IMR-90 (cell line): ENCODE results near the gene FAM25A. TPM values are rescaled to one million over a fixed set of nuclear protein-coding genes. Genes with fewer than 3 reads are reported as not detected.

ENCODE experiments used
- ATAC-seq: fragments of 200-7000 bp; cut with Tn5 transposase; 2 replicates; pipeline ENCODE4 v1.9.1; 2020; ENCODE audit warnings: low read depth, mild to moderate bottlenecking, moderate library complexity
- BruUV-seq: library from RNA; stranded (reverse); fragments of 400-500 nt; replicated peaks from 2 replicates; lab custom pipeline; 2021; lab: Mats Ljungman, UMichigan
- CTCF ChIA-PET: fragments of 300-600 bp; formaldehyde crosslinking; extraction: SDS; loops from one replicate; lab custom pipeline; 2021; ENCODE audit warnings: antibody characterized with exemption; lab: Yijun Ruan, JAX
- POLR2A ChIA-PET: fragments of 300-600 bp; sonication (Branson Sonifier 250); formaldehyde crosslinking; loops from one replicate; lab custom pipeline; 2022; ENCODE audit warnings: antibody characterized with exemption; ENCODE audit not compliant: unreplicated experiment; lab: Charles Lee
- DNase-seq: peaks from one replicate; pipeline ENCODE4 v3.0.0; 2013
- H2AFZ ChIP-seq: replicated peaks from 2 replicates; pipeline ENCODE3; 2013; ENCODE audit warnings: low read length, mild to moderate bottlenecking; ENCODE audit not compliant: poor library complexity
- H2AK5ac ChIP-seq: 2 replicates; pipeline ENCODE4 v1.6.1; 2013; ENCODE audit warnings: low read depth, low read length, inconsistent platforms
- H2AK9ac ChIP-seq: replicated peaks from 2 replicates; pipeline ENCODE3; 2013; ENCODE audit warnings: mild to moderate bottlenecking, low read depth, low read length, moderate library complexity; ENCODE audit not compliant: poor library complexity
- H2BK120ac ChIP-seq: 2 replicates; pipeline ENCODE4 v1.6.1; 2013; ENCODE audit warnings: low read depth, low read length, inconsistent platforms
- H2BK15ac ChIP-seq: 3 replicates; pipeline ENCODE4 v1.6.1; 2013; ENCODE audit warnings: low read depth, low read length, inconsistent platforms
- H2BK20ac ChIP-seq: 2 replicates; pipeline ENCODE4 v1.6.1; 2013; ENCODE audit warnings: low read depth, mild to moderate bottlenecking, inconsistent platforms, low read length, moderate library complexity
- H2BK5ac ChIP-seq: 2 replicates; pipeline ENCODE4 v1.6.1; 2013; ENCODE audit warnings: mild to moderate bottlenecking, low read depth, low read length, inconsistent platforms; ENCODE audit not compliant: poor library complexity, severe bottlenecking
- H3K14ac ChIP-seq: replicated peaks from 2 replicates; pipeline ENCODE4 v1.6.1; 2013; ENCODE audit warnings: low read depth, low read length, inconsistent platforms
- H3K18ac ChIP-seq: 2 replicates; pipeline ENCODE4 v1.6.1; 2013; ENCODE audit warnings: low read depth, low read length, control low read depth
- H3K23ac ChIP-seq: 2 replicates; pipeline ENCODE4 v1.6.1; 2013; ENCODE audit warnings: low read depth, low read length, inconsistent platforms
- H3K27ac ChIP-seq: 2 replicates; pipeline ENCODE4 v1.5.1; 2013; ENCODE audit warnings: mild to moderate bottlenecking, control low read depth, low read length; ENCODE audit not compliant: insufficient read depth
- H3K27me3 ChIP-seq: 2 replicates; pipeline ENCODE4 v1.6.1; 2013; ENCODE audit warnings: low read length; ENCODE audit not compliant: control insufficient read depth, insufficient read depth
- H3K36me3 ChIP-seq: 2 replicates; pipeline ENCODE4 v1.6.1; 2013; ENCODE audit warnings: low read length, mixed read lengths; ENCODE audit not compliant: control insufficient read depth, insufficient read depth
- H3K4ac ChIP-seq: 2 replicates; pipeline ENCODE4 v1.6.1; 2013; ENCODE audit warnings: low read depth, low read length, inconsistent platforms
- H3K4me1 ChIP-seq: 2 replicates; pipeline ENCODE4 v1.6.1; 2013; ENCODE audit warnings: low read length, mixed read lengths; ENCODE audit not compliant: control insufficient read depth, insufficient read depth
- H3K4me2 ChIP-seq: 2 replicates; pipeline ENCODE4 v1.6.1; 2013; ENCODE audit warnings: low read depth, mild to moderate bottlenecking, control low read depth, low read length, moderate library complexity
- H3K4me3 ChIP-seq: 2 replicates; pipeline ENCODE4 v1.5.1; 2013; ENCODE audit warnings: low read depth, mild to moderate bottlenecking, control low read depth, low read length, moderate library complexity; ENCODE audit not compliant: insufficient read depth
- H3K56ac ChIP-seq: 2 replicates; pipeline ENCODE4 v1.6.1; 2013; ENCODE audit warnings: low read length, inconsistent platforms; ENCODE audit not compliant: insufficient read depth; ENCODE audit errors: extremely low read depth
- H3K79me1 ChIP-seq, 2 experiments: 2 replicates each; pipeline ENCODE4 v1.6.1; 2013; ENCODE audit warnings: low read length in 2 of 2, inconsistent platforms in 1 of 2, low read depth in 1 of 2
- H3K9ac ChIP-seq: 2 replicates; pipeline ENCODE4 v1.6.1; 2013; ENCODE audit warnings: low read depth, low read length, control low read depth
- H3K9me1 ChIP-seq: 2 replicates; pipeline ENCODE4 v1.6.1; 2013; ENCODE audit warnings: low read length, inconsistent platforms; ENCODE audit not compliant: insufficient read depth
- H3K9me3 ChIP-seq: 2 replicates; pipeline ENCODE4 v1.6.1; 2013; ENCODE audit warnings: low read length; ENCODE audit not compliant: control insufficient read depth, insufficient read depth
- H4K20me1 ChIP-seq: 2 replicates; pipeline ENCODE4 v1.6.1; 2013; ENCODE audit warnings: low read length, inconsistent platforms; ENCODE audit not compliant: insufficient read depth
- H4K5ac ChIP-seq: 2 replicates; pipeline ENCODE4 v1.6.1; 2013; ENCODE audit warnings: mild to moderate bottlenecking, low read depth, low read length, control low read depth
- H4K8ac ChIP-seq, 2 experiments: 2 replicates each; pipeline ENCODE4 v1.6.1; 2013; ENCODE audit warnings: low read depth in 2 of 2, low read length in 2 of 2, control low read depth in 1 of 2, inconsistent platforms in 1 of 2
- H4K91ac ChIP-seq: 2 replicates; pipeline ENCODE4 v1.6.1; 2013; ENCODE audit warnings: low read depth, low read length, inconsistent platforms; ENCODE audit not compliant: insufficient read depth
- CHD1 ChIP-seq: IDR thresholded peaks from 2 replicates; pipeline ENCODE4 v1.6.1; 2012; ENCODE audit warnings: low read depth, low read length, improper control_type of control experiment
- MAFK ChIP-seq: IDR thresholded peaks from 2 replicates; pipeline ENCODE4 v1.6.1; 2012; ENCODE audit warnings: low read depth, low read length, improper control_type of control experiment
- MAZ ChIP-seq: IDR thresholded peaks from 2 replicates; pipeline ENCODE4 v1.6.1; 2012; ENCODE audit warnings: low read depth, mild to moderate bottlenecking, low read length, improper control_type of control experiment, moderate library complexity, borderline replicate concordance
- RAD21 ChIP-seq: IDR thresholded peaks from 2 replicates; pipeline ENCODE4 v1.6.1; 2012; ENCODE audit warnings: low read length, improper control_type of control experiment
- RFX5 ChIP-seq: IDR thresholded peaks from 2 replicates; pipeline ENCODE4 v1.8.0; 2012; ENCODE audit warnings: low read depth, mild to moderate bottlenecking, low read length, moderate library complexity
- WGBS, 2 experiments: methylation state at CpG; one replicate each; pipeline versions ENCODE4 v1.1.5 to v1.1.7; 2013; ENCODE audit warnings: missing lambda C conversion rate in 2 of 2; ENCODE audit not compliant: insufficient read length in 1 of 2; ENCODE audit errors: extremely low coverage in 2 of 2; 5-methylcytosine and 5-hydroxymethylcytosine counted together
- dilution Hi-C: fragments of 300-500 bp; cut with HindIII; formaldehyde crosslinking; loops from one replicate; pipeline ENCODE4 v1.14.3; 2018; ENCODE audit warnings: low sequenced_read_pairs; ENCODE audit not compliant: unreplicated experiment
- in situ Hi-C: fragments of 300-500 bp; cut with MboI; formaldehyde crosslinking; loops from 3 replicates; pipeline ENCODE4 v1.14.3; 2019; ENCODE audit warnings: low sequenced_read_pairs, inconsistent platforms, mixed read lengths
- intact Hi-C: fragments of 100-400 bp; cut with micrococcal nuclease; formaldehyde crosslinking; loops from 2 replicates; pipeline ENCODE4 v1.10.0; 2022
- polyA plus RNA-seq, 3 experiments: library from polyadenylated mRNA; depleted of rRNA; stranded (reverse); fragments of >200 nt; gene quantifications; 2 replicates each; pipeline ENCODE4 v1.2.3, GENCODE V29; 2012; ENCODE audit warnings: low replicate concordance in 1 of 3
- total RNA-seq: library from RNA; depleted of rRNA; stranded (reverse); fragments of >200 nt; gene quantifications from 2 replicates; pipeline ENCODE4 v1.2.3, GENCODE V29; 2012

Gene FAM25A
- total and polyA plus RNA-seq, 2 of the 4 experiments (the other 2 are of a cell fraction) = not detected

DNA sequence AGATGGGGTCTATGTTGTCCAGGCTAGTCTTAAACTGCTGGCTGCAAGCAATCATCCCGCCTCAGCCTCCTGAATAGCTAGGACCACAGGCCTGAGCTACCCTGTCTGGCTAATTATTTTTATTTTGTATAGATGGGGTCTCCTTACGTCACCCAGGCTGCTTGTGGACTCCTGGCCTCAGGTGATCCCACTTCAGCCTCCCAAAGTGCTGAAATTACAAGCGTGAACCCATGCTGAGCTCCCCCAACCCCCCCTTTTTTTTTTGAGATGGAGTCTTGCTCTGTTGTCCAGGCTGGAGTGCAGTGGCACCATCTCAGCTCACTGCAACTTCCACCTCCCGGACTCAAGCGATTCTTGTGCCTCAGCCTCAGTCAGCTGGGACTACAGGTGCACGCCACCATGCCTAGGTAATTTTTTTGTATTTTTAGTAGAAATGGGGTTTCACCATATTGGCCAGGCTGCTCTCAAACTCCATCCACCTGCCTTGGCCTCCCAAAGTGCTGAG is 25.4 kb downstream of the FAM25A start:
- intact Hi-C loops = no loop called here
- H4K91ac ChIP-seq = no peak overlapping the region
- H3K27ac ChIP-seq = no peak overlapping the region
- BruUV-seq = no TSS peak
- H2BK5ac ChIP-seq = no peak overlapping the region
- H3K9me1 ChIP-seq = no peaks in the 10 kb centered on the region
- H3K56ac ChIP-seq = no peak overlapping the region
- H2AK9ac ChIP-seq = no peak overlapping the region
- ChIA-PET CTCF (no interaction called here), POLR2A (no interaction called here)
- peaks cover 13% of the 10 kb centered on the region for H3K36me3 ChIP-seq
- no peak overlapping the region for H3K4ac ChIP-seq
- no peak overlapping the region for H2BK120ac ChIP-seq
- no peak overlapping the region for H4K8ac ChIP-seq
- TF ChIP-seq RAD21 = no peak
- TF ChIP-seq MAZ = no peak
- no peak for TF ChIP-seq CHD1
- no peak for TF ChIP-seq RFX5
- no peak for TF ChIP-seq MAFK
- in situ Hi-C loops = no loop called here
- WGBS, 2 experiments = no CpG with 5 or more reads among the region's 6 CpGs
- H3K18ac ChIP-seq = no peak overlapping the region
- H3K14ac ChIP-seq = no peak overlapping the region
- H2BK15ac ChIP-seq = no peak overlapping the region
- no peak overlapping the region for H2BK20ac ChIP-seq
- DNase-seq (no peak), ATAC-seq (no peak)
- no peak overlapping the region for H2AFZ ChIP-seq
- H3K23ac ChIP-seq = no peak overlapping the region
- H4K20me1 ChIP-seq = no peaks in the 10 kb centered on the region
- H3K79me1 ChIP-seq = no peaks in the 10 kb centered on the region
- no peak overlapping the region for H3K4me2 ChIP-seq
- no peaks in the 10 kb centered on the region for H3K27me3 ChIP-seq
- no peak overlapping the region for H4K5ac ChIP-seq
- no peaks in the 10 kb centered on the region for H3K9me3 ChIP-seq
- H2AK5ac ChIP-seq = no peak overlapping the region
- H3K4me1 ChIP-seq = no peaks in the 10 kb centered on the region
- H3K9ac ChIP-seq = no peak overlapping the region
- no peak overlapping the region for H3K4me3 ChIP-seq
- dilution Hi-C loops = no loop called here
